H1 (cell line): ENCODE results near the gene ZBED1. TPM values are rescaled to one million over a fixed set of nuclear protein-coding genes. Genes with fewer than 3 reads are reported as not detected.

Source experiments
- CTCF ChIA-PET: fragments of 300-600 bp; sonication (Branson Sonifier 250); formaldehyde crosslinking; loops from one replicate; lab custom pipeline; 2021; ENCODE audit not compliant: partially characterized antibody; lab: Charles Lee
- POLR2A ChIA-PET: fragments of 300-600 bp; sonication (Branson Sonifier 250); formaldehyde crosslinking; loops from one replicate; lab custom pipeline; 2021; ENCODE audit warnings: inconsistent platforms; ENCODE audit not compliant: partially characterized antibody; lab: Charles Lee
- DNase-seq, 2 experiments: peaks; one replicate each; pipeline versions ENCODE4 v3.0.0 to v3.0.0-alpha.2; 2010 to 2022; ENCODE audit warnings: low spot score in 2 of 2, low read depth in 1 of 2, mixed read lengths in 1 of 2
- FAIRE-seq: peaks from 2 replicates; lab custom pipeline; 2011; peaks lifted over from hg19 to GRCh38; lab: Jason Lieb, UNC
- H2AFZ ChIP-seq: 2 replicates; pipeline ENCODE4 v1.8.1; 2012; ENCODE audit warnings: low read length, inconsistent platforms
- H2AK5ac ChIP-seq: 2 replicates; pipeline ENCODE4 v1.6.1; 2013; ENCODE audit warnings: low read depth, low read length
- H2BK120ac ChIP-seq: replicated peaks from 2 replicates; pipeline ENCODE3; 2013; ENCODE audit warnings: low read depth, low read length, inconsistent platforms
- H2BK12ac ChIP-seq: 2 replicates; pipeline ENCODE4 v1.6.1; 2013; ENCODE audit warnings: low read depth, low read length
- H2BK15ac ChIP-seq: 2 replicates; pipeline ENCODE4 v1.6.1; 2013; ENCODE audit warnings: low read length
- H2BK20ac ChIP-seq: 2 replicates; pipeline ENCODE4 v1.6.1; 2013; ENCODE audit warnings: low read length
- H2BK5ac ChIP-seq: 2 replicates; pipeline ENCODE4 v1.6.1; 2013; ENCODE audit warnings: low read depth, low read length
- H3K14ac ChIP-seq: 2 replicates; pipeline ENCODE4 v1.6.1; 2013; ENCODE audit warnings: inconsistent platforms; ENCODE audit not compliant: insufficient read length
- H3K18ac ChIP-seq: 2 replicates; pipeline ENCODE4 v1.6.1; 2013; ENCODE audit warnings: low read length; ENCODE audit errors: extremely low read depth
- H3K23ac ChIP-seq: 2 replicates; pipeline ENCODE4 v1.6.1; 2013; ENCODE audit warnings: inconsistent platforms; ENCODE audit not compliant: insufficient read length
- H3K23me2 ChIP-seq: 2 replicates; pipeline ENCODE4 v1.6.1; 2013; ENCODE audit warnings: low read depth, low read length
- H3K27ac ChIP-seq: 2 replicates; pipeline ENCODE4 v1.6.1; 2011; ENCODE audit warnings: low read depth, low read length, inconsistent platforms
- H3K27me3 ChIP-seq, 4 experiments: replicated peaks in 1 of 4; 1 replicate in 1 of 4; 2 replicates in 3 of 4; pipeline versions ENCODE4 v1.6.1 to v1.8.1; 2011 to 2013; ENCODE audit warnings: low read length in 3 of 4, mild to moderate bottlenecking in 3 of 4, inconsistent platforms in 2 of 4, mixed read lengths in 2 of 4, moderate library complexity in 1 of 4; ENCODE audit not compliant: control insufficient read depth in 3 of 4, insufficient read depth in 3 of 4; ENCODE audit errors: extremely low read depth in 1 of 4
- H3K36me3 ChIP-seq, 4 experiments: 2 replicates each; pipeline versions ENCODE4 v1.6.1 to v1.8.1; 2011 to 2013; ENCODE audit warnings: mild to moderate bottlenecking in 4 of 4, low read length in 3 of 4, moderate library complexity in 2 of 4, control low read depth in 1 of 4, inconsistent platforms in 1 of 4; ENCODE audit not compliant: insufficient read depth in 4 of 4, control insufficient read depth in 2 of 4
- H3K4ac ChIP-seq: replicated peaks from 2 replicates; pipeline ENCODE3; 2013; ENCODE audit warnings: low read length, low read depth, mixed read lengths, inconsistent platforms; ENCODE audit not compliant: insufficient read length
- H3K4me1 ChIP-seq, 4 experiments: replicated peaks in 1 of 4; 1 replicate in 1 of 4; 2 replicates in 3 of 4; pipeline versions ENCODE4 v1.6.1 to v1.8.1; 2011 to 2013; ENCODE audit warnings: low read length in 3 of 4, inconsistent platforms in 2 of 4, mixed read lengths in 1 of 4; ENCODE audit not compliant: insufficient read depth in 4 of 4, control insufficient read depth in 3 of 4
- H3K4me2 ChIP-seq, 2 experiments: 2 replicates each; pipeline versions ENCODE4 v1.6.1 to v1.8.1; 2011 to 2013; ENCODE audit warnings: low read depth in 2 of 2, low read length in 2 of 2, control low read depth in 1 of 2, inconsistent platforms in 1 of 2, mild to moderate bottlenecking in 1 of 2; ENCODE audit not compliant: insufficient read depth in 1 of 2
- H3K4me3 ChIP-seq, 4 experiments: fragments of 200-600, 300-600 bp in 1 of 4; sonication (generic), shearing (Covaris generic), sonication (Bioruptor Twin) in 1 of 4; 2 replicates each; pipeline versions ENCODE4 v1.5.1 to v1.8.1; 2011 to 2016; ENCODE audit warnings: low read length in 4 of 4, low read depth in 3 of 4, control low read depth in 2 of 4, inconsistent platforms in 2 of 4, mild to moderate bottlenecking in 2 of 4, mixed read lengths in 1 of 4, moderate library complexity in 1 of 4; ENCODE audit not compliant: insufficient read depth in 2 of 4; ENCODE audit errors: extremely low read depth in 1 of 4
- H3K56ac ChIP-seq: replicated peaks from 2 replicates; pipeline ENCODE3; 2013; ENCODE audit warnings: low read depth, mild to moderate bottlenecking, mixed read lengths, low read length, inconsistent platforms; ENCODE audit not compliant: insufficient read length
- H3K79me1 ChIP-seq: 2 replicates; pipeline ENCODE4 v1.6.1; 2013; ENCODE audit warnings: low read depth, low read length, control low read depth
- H3K79me2 ChIP-seq, 2 experiments: 2 replicates each; pipeline versions ENCODE4 v1.6.1 to v1.8.1; 2012 to 2013; ENCODE audit warnings: low read length in 2 of 2, mild to moderate bottlenecking in 2 of 2, inconsistent platforms in 1 of 2; ENCODE audit not compliant: insufficient read depth in 2 of 2, control insufficient read depth in 1 of 2
- H3K9ac ChIP-seq, 4 experiments: replicated peaks in 1 of 4; 1 replicate in 1 of 4; 2 replicates in 3 of 4; pipeline versions ENCODE4 v1.6.1 to v1.8.1; 2011 to 2013; ENCODE audit warnings: low read depth in 3 of 4, low read length in 3 of 4, control low read depth in 2 of 4, mild to moderate bottlenecking in 2 of 4, moderate library complexity in 2 of 4, inconsistent platforms in 1 of 4; ENCODE audit errors: extremely low read depth in 1 of 4
- H3K9me3 ChIP-seq, 2 experiments: 2 replicates each; pipeline versions ENCODE4 v1.6.1 to v1.8.1; 2012 to 2013; ENCODE audit warnings: mild to moderate bottlenecking in 2 of 2, moderate library complexity in 2 of 2, control low read depth in 1 of 2, inconsistent platforms in 1 of 2, low read depth in 1 of 2, low read length in 1 of 2, mixed read lengths in 1 of 2; ENCODE audit not compliant: insufficient read depth in 2 of 2
- H4K20me1 ChIP-seq, 2 experiments: replicated peaks in 1 of 2; 2 replicates each; pipeline versions ENCODE3 to v1.8.1; 2011 to 2013; ENCODE audit warnings: inconsistent platforms in 2 of 2, low read length in 2 of 2, mild to moderate bottlenecking in 1 of 2; ENCODE audit not compliant: insufficient read depth in 2 of 2, control insufficient read depth in 1 of 2
- H4K5ac ChIP-seq: 2 replicates; pipeline ENCODE4 v1.6.1; 2013; ENCODE audit warnings: low read length, low read depth, mixed read lengths, inconsistent platforms; ENCODE audit not compliant: insufficient read length
- H4K8ac ChIP-seq: 2 replicates; pipeline ENCODE4 v1.8.0; 2013; ENCODE audit warnings: mild to moderate bottlenecking, moderate library complexity, low read length, inconsistent platforms; ENCODE audit not compliant: insufficient read depth; ENCODE audit errors: extremely low read depth
- H4K91ac ChIP-seq: replicated peaks from 2 replicates; pipeline ENCODE3; 2013; ENCODE audit warnings: low read length, mixed read lengths, inconsistent platforms; ENCODE audit not compliant: insufficient read length
- WGBS, 2 experiments: shearing (Covaris generic) in 1 of 2; methylation state at CpG; one replicate each; pipeline versions ENCODE4 v1.1.6 to v1.1.7; 2013 to 2015; ENCODE audit warnings: low lambda C conversion rate in 2 of 2, mixed read lengths in 2 of 2, inconsistent platforms in 1 of 2, low coverage in 1 of 2, missing lambda C conversion rate in 1 of 2; ENCODE audit not compliant: insufficient replicate concordance in 2 of 2, insufficient coverage in 1 of 2, insufficient read length in 1 of 2; ENCODE audit errors: extremely low coverage in 1 of 2, missing lambda C conversion rate in 1 of 2; 5-methylcytosine and 5-hydroxymethylcytosine counted together
- polyA plus RNA-seq, 7 experiments: library from polyadenylated mRNA; depleted of rRNA in 3 of 7; stranded (reverse) in 5 of 7; unstranded in 2 of 7; fragments of >200 nt in 5 of 7; fragments of 200-250 nt in 2 of 7; gene quantifications; 1 replicate in 5 of 7; 2 replicates in 1 of 7; 4 replicates in 1 of 7; pipeline versions ENCODE4 v1.2.1 to v1.2.3, GENCODE V29; 2011 to 2013; ENCODE audit warnings: missing spikeins in 2 of 7, mixed read lengths in 2 of 7
- total RNA-seq: library from RNA; stranded (reverse); fragmentation: NEBNext Ultra II Directional; extraction: Animal tissue kit (Norgen Biotek cat#: 25700); gene quantifications from 2 replicates; pipeline ENCODE4 v1.2.1, GENCODE V29; 2021

Gene ZBED1
- total and polyA plus RNA-seq, 2 of the 8 experiments (the other 6 are each of a cell fraction or from before 2014, with no cell fraction given), result 28.5 to 45.8 TPM

GRCh38 chrX:2548711-2549423 is 48.1 kb upstream of the ZBED1 start:
- Histone ChIP-seq H4K20me1 (no peaks in the 10 kb centered on the region), H4K5ac (peak overlapping the region; percentile 74), H3K36me3 (0 out of 8 replicates have a peak, but pooled peaks cover 0 to 4% (median 0%) of the 10 kb centered on the region in 4 experiments), H4K8ac (no peak overlapping the region), H3K4me2 (peak overlapping the region; percentile 48 to 50), H3K9me3 (peaks cover 11 to 16% of the 10 kb centered on the region in 2 experiments), H2AFZ (no peak overlapping the region), H2BK120ac (peak overlapping the region; percentile 48), H3K18ac (peak overlapping the region; percentile 86), H3K4me3 (peak overlapping the region in 1 of 4 experiments; percentile 6; a peak in 2 of 8 replicates), H2BK15ac (no peak overlapping the region), H3K4ac (peak overlapping the region; percentile 30), H3K79me1 (no peaks in the 10 kb centered on the region), H3K4me1 (peaks cover 5 to 21% (median 14%) of the 10 kb centered on the region in 4 experiments; a peak in 6 of 7 replicates), H3K9ac (peak overlapping the region in 1 of 4 experiments; percentile 44; a peak in 1 of 7 replicates), H3K27ac (peak overlapping the region; percentile 71), H2AK5ac (peak overlapping the region; percentile 44; the same call in 1 of the 2 replicates), H4K91ac (peak overlapping the region; percentile 59), H2BK5ac (peak overlapping the region; percentile 79; the same call in 1 of the 2 replicates), H3K14ac (no peak overlapping the region), H2BK12ac (peak overlapping the region; percentile 72), H3K79me2 (no peaks in the 10 kb centered on the region), H3K27me3 (no peaks in the 10 kb centered on the region), H3K56ac (peak overlapping the region; percentile 12), H2BK20ac (peak overlapping the region; percentile 69), H3K23me2 (no peaks in the 10 kb centered on the region), H3K23ac (no peak overlapping the region)
- DNase-seq, result peak in 1 of 2 experiments; percentile 53
- CTCF ChIA-PET, result no interaction called here
- POLR2A ChIA-PET, result no interaction called here
- 37% methylated on average over 11 of the region's 11 CpGs; no CpG with 5 or more reads in 1 of the 2 experiments for WGBS, 2 experiments
- peak; percentile 78 for FAIRE-seq
